Ascending aorta (tissue), 2 donors: ENCODE measurements around the gene ERMP1. TPM values are rescaled to one million over a fixed set of nuclear protein-coding genes. Genes with fewer than 3 reads are reported as not detected.

Experiments used
- DNase-seq, 2 donors: peaks; one replicate each; pipeline ENCODE4 v3.0.0-alpha.2; 2019; ENCODE audit warnings: low spot score in 2 of 2
- H3K27ac ChIP-seq, 2 donors: fragments of 200-600 bp; sonication (generic); one replicate each; pipeline ENCODE4 v1.5.1; 2016 to 2017; ENCODE audit warnings: mild to moderate bottlenecking in 1 of 2
- H3K27me3 ChIP-seq: fragments of 200-600 bp; sonication (generic); one replicate; pipeline ENCODE4 v1.5.1; 2017
- H3K36me3 ChIP-seq, 2 donors: fragments of 200-600 bp; sonication (generic); one replicate each; pipeline ENCODE4 v1.5.1; 2016
- H3K4me1 ChIP-seq, 2 donors: fragments of 200-600 bp; sonication (generic); one replicate each; pipeline ENCODE4 v1.5.1; 2016 to 2017; ENCODE audit warnings: mild to moderate bottlenecking in 1 of 2
- H3K4me3 ChIP-seq, 2 donors: fragments of 200-600 bp; sonication (generic); one replicate each; pipeline ENCODE4 v1.5.1; 2016 to 2017; ENCODE audit warnings: mild to moderate bottlenecking in 1 of 2
- H3K9me3 ChIP-seq, 2 donors: fragments of 200-600 bp; sonication (generic); one replicate each; pipeline ENCODE4 v1.5.1; 2016
- CTCF ChIP-seq, 3 experiments: fragments of 200-600 bp in 2 of 3; fragments of 450-650 bp in 1 of 3; sonication (generic) in 2 of 3; IDR thresholded peaks; one replicate each; pipeline ENCODE4 v1.5.1; 2016 to 2019; ENCODE audit warnings: antibody characterized with exemption in 3 of 3, mild to moderate bottlenecking in 1 of 3, moderate library complexity in 1 of 3
- intact Hi-C: fragments of 100-400 bp; cut with DNase I; formaldehyde crosslinking; loops from one replicate; pipeline ENCODE4 v1.15.1; 2023
- total RNA-seq: library from RNA; depleted of rRNA; stranded (reverse); fragments of >200 nt; gene quantifications from one replicate; pipeline ENCODE4 v1.1.0, GENCODE V29; 2016

ERMP1 gene
- total RNA-seq, 1 donor from 2014 or later: 4.8 TPM

- H3K27ac ChIP-seq: no peak overlapping the region
- no peaks in the 10 kb centered on the region for H3K27me3 ChIP-seq
- no peak for TF ChIP-seq CTCF (IDR thresholded peaks at IDR 0.05)
- H3K36me3 ChIP-seq: peaks cover 11% of the 10 kb centered on the region in 2 donors
- intact Hi-C loops: no loop called here
- H3K4me1 ChIP-seq: no peaks in the 10 kb centered on the region
- H3K9me3 ChIP-seq: no peaks in the 10 kb centered on the region
- no peak overlapping the region for H3K4me3 ChIP-seq
- DNase-seq: no peak
Observed at GRCh38 chr9:5825895-5826622, 6.9 kb downstream of the ERMP1 start.

GRCh38 chr9:5825223-5825622 is 7.7 kb downstream of the ERMP1 start:
- no peak overlapping the region for H3K4me3 ChIP-seq
- no peaks in the 10 kb centered on the region for H3K27me3 ChIP-seq
- H3K9me3 ChIP-seq: no peaks in the 10 kb centered on the region
- intact Hi-C loops: no loop called here
- DNase-seq: no peak
- no peak overlapping the region for H3K27ac ChIP-seq
- peaks cover 11 to 12% of the 10 kb centered on the region in 2 donors for H3K36me3 ChIP-seq
- no peak for TF ChIP-seq CTCF (IDR thresholded peaks at IDR 0.05)
- no peaks in the 10 kb centered on the region for H3K4me1 ChIP-seq

- DNase-seq: no peak
- Histone ChIP-seq H3K27me3 (no peaks in the 10 kb centered on the region), H3K9me3 (no peaks in the 10 kb centered on the region), H3K36me3 (peaks cover 11 to 12% of the 10 kb centered on the region in 2 donors), H3K4me3 (no peak overlapping the region), H3K4me1 (no peaks in the 10 kb centered on the region), H3K27ac (no peak overlapping the region)
- TF ChIP-seq CTCF (IDR thresholded peaks at IDR 0.05): no peak
- intact Hi-C loops: no loop called here
Observed at GRCh38 chr9:5820425-5820824, 12.5 kb downstream of the ERMP1 start.

- Histone ChIP-seq H3K36me3 (peaks cover 8 to 11% of the 10 kb centered on the region in 2 donors), H3K27me3 (no peaks in the 10 kb centered on the region), H3K4me1 (no peaks in the 10 kb centered on the region), H3K4me3 (no peak overlapping the region), H3K27ac (no peak overlapping the region), H3K9me3 (no peaks in the 10 kb centered on the region)
- intact Hi-C loops: no loop called here
- no peak for DNase-seq
- no peak for TF ChIP-seq CTCF (IDR thresholded peaks at IDR 0.05)
Observed at GRCh38 chr9:5819174-5819573, 13.7 kb downstream of the ERMP1 start.

GRCh38 chr9:5818424-5819142 is 14.3 kb downstream of the ERMP1 start:
- Histone ChIP-seq H3K36me3 (peaks cover 8 to 11% of the 10 kb centered on the region in 2 donors), H3K9me3 (no peaks in the 10 kb centered on the region), H3K27me3 (no peaks in the 10 kb centered on the region), H3K4me1 (no peaks in the 10 kb centered on the region), H3K27ac (no peak overlapping the region), H3K4me3 (no peak overlapping the region)
- intact Hi-C loops: no loop called here
- DNase-seq: no peak
- TF ChIP-seq CTCF (IDR thresholded peaks at IDR 0.05): no peak
